GM12892 (cell line): ENCODE measurements around the gene TRIM13.

Experiments
- POLR2A ChIP-seq: IDR thresholded peaks from 2 replicates; pipeline ENCODE4 v1.6.1; 2011; ENCODE audit warnings: low read depth, low read length, control low read depth
- POLR2AphosphoS5 ChIP-seq: IDR thresholded peaks from 2 replicates; pipeline ENCODE4 v1.6.1; 2011; ENCODE audit warnings: low read depth, low read length, control low read depth

GRCh38 chr13:50011461-50011860 lies 14.6 kb downstream of the TRIM13 start:
- TF ChIP-seq POLR2AphosphoS5, result no peak
- TF ChIP-seq POLR2A, result no peak
